OCI-M2 (cell line): ENCODE measurements around the gene SCRN1.
A peak's percentile ranks its signal among the peaks of the same experiment; 100 is the strongest.

Experiments used
- DNase-seq: peaks from one replicate; lab custom pipeline; 2025; ENCODE audit not compliant: unreplicated experiment; lab: John Stamatoyannopoulos, UW

SCRN1 gene

GRCh38 chr7:29989257-29989995 is at the start of gene SCRN1:
Gene SCRN1, minus strand, starts transcription at chr7:29989801. Its CDS starts 20,734 bp downstream, at chr7:29969067.
- no peak for DNase-seq

- DNase-seq, result no peak
Observed at GRCh38 chr7:30038196-30038980, 48.8 kb upstream of the SCRN1 start.

GRCh38 chr7:30036220-30036619 is 46.6 kb upstream of the SCRN1 start:
- DNase-seq, result no peak

GRCh38 chr7:30034501-30034900 is 44.9 kb upstream of the SCRN1 start:
- no peak for DNase-seq

- no peak for DNase-seq
Observed at GRCh38 chr7:30032310-30033125, 42.9 kb upstream of the SCRN1 start.

GRCh38 chr7:30029696-30030095 is 40.1 kb upstream of the SCRN1 start:
- DNase-seq, result no peak

GRCh38 chr7:30028749-30029635 is 39.4 kb upstream of the SCRN1 start:
- DNase-seq, result no peak

- no peak for DNase-seq
Observed at GRCh38 chr7:30028216-30028748, 38.7 kb upstream of the SCRN1 start, which contains the start of gene PLEKHA8. Gene PLEKHA8, plus strand, starts transcription at chr7:30028412. Its CDS starts 351 bp downstream, at chr7:30028763.

- DNase-seq, result no peak
Observed at GRCh38 chr7:30027740-30028215, 38.2 kb upstream of the SCRN1 start.

GRCh38 chr7:30027065-30027456 is 37.5 kb upstream of the SCRN1 start:
- no peak for DNase-seq

- DNase-seq, result peak; percentile 93
Observed at GRCh38 chr7:30026229-30027064, 36.8 kb upstream of the SCRN1 start, which contains the start of gene FKBP14. Gene FKBP14, minus strand, starts transcription at chr7:30026702. Its CDS starts 194 bp downstream, at chr7:30026508.

- DNase-seq, result no peak
Observed at GRCh38 chr7:30023524-30023923, 33.9 kb upstream of the SCRN1 start.

- DNase-seq, result no peak
Observed at GRCh38 chr7:30022991-30023390, 33.4 kb upstream of the SCRN1 start.

- DNase-seq, result no peak
Observed at GRCh38 chr7:30020535-30020934, 30.9 kb upstream of the SCRN1 start.

- no peak for DNase-seq
Observed at GRCh38 chr7:30019960-30020359, 30.4 kb upstream of the SCRN1 start.

GRCh38 chr7:30019387-30019786 is 29.8 kb upstream of the SCRN1 start:
- no peak for DNase-seq

GRCh38 chr7:30018451-30018850 is 28.9 kb upstream of the SCRN1 start:
- DNase-seq, result no peak

GRCh38 chr7:30012757-30013156 is 23.2 kb upstream of the SCRN1 start:
- DNase-seq, result no peak

- DNase-seq, result no peak
Observed at GRCh38 chr7:30010021-30010420, 20.4 kb upstream of the SCRN1 start.
